ENCODE data around the gene LCLAT1.

LCLAT1 gene

GRCh38 chr2:30514848-30515435 lies 67.9 kb downstream of the LCLAT1 start:
- no peak for DNase-seq (ENCODE audit: low read depth, low spot score)

GRCh38 chr2:30516166-30516565 lies 69.1 kb downstream of the LCLAT1 start:
- DNase-seq (ENCODE audit: low read depth, low spot score): no peak

- DNase-seq (ENCODE audit: low read depth, low spot score): no peak
Observed at GRCh38 chr2:30519796-30520195, 72.8 kb downstream of the LCLAT1 start.

- no peak for DNase-seq (ENCODE audit: low read depth, low spot score)
Observed at GRCh38 chr2:30522421-30522820, 75.4 kb downstream of the LCLAT1 start.

- DNase-seq (ENCODE audit: low read depth, low spot score): no peak
Observed at GRCh38 chr2:30527411-30527810, 80.4 kb downstream of the LCLAT1 start.

- DNase-seq (ENCODE audit: low read depth, low spot score): no peak
Observed at GRCh38 chr2:30527859-30528258, 80.8 kb downstream of the LCLAT1 start.

GRCh38 chr2:30530346-30530745 lies 83.3 kb downstream of the LCLAT1 start:
- DNase-seq (ENCODE audit: low read depth, low spot score): no peak

- DNase-seq (ENCODE audit: low read depth, low spot score): no peak
Observed at GRCh38 chr2:30541680-30542079, 94.6 kb downstream of the LCLAT1 start.

GRCh38 chr2:30545875-30546274 lies 98.8 kb downstream of the LCLAT1 start:
- no peak for DNase-seq (ENCODE audit: low read depth, low spot score)

- no peak for DNase-seq (ENCODE audit: low read depth, low spot score)
Observed at GRCh38 chr2:30548386-30548785, 101.3 kb downstream of the LCLAT1 start.

GRCh38 chr2:30549096-30549495 lies 102.0 kb downstream of the LCLAT1 start:
- DNase-seq (ENCODE audit: low read depth, low spot score): no peak

GRCh38 chr2:30559544-30560275 lies 112.7 kb downstream of the LCLAT1 start:
- DNase-seq (ENCODE audit: low read depth, low spot score): no peak

- no peak for DNase-seq (ENCODE audit: low read depth, low spot score)
Observed at GRCh38 chr2:30561349-30561748, 114.3 kb downstream of the LCLAT1 start.

- no peak for DNase-seq (ENCODE audit: low read depth, low spot score)
Observed at GRCh38 chr2:30565851-30566358, 118.9 kb downstream of the LCLAT1 start.

GRCh38 chr2:30566631-30567030 lies 119.6 kb downstream of the LCLAT1 start:
- no peak for DNase-seq (ENCODE audit: low read depth, low spot score)

GRCh38 chr2:30567317-30567716 lies 120.3 kb downstream of the LCLAT1 start:
- DNase-seq (ENCODE audit: low read depth, low spot score): no peak

GRCh38 chr2:30569946-30570345 lies 122.9 kb downstream of the LCLAT1 start:
- DNase-seq (ENCODE audit: low read depth, low spot score): no peak

GRCh38 chr2:30577151-30577550 lies 130.1 kb downstream of the LCLAT1 start:
- no peak for DNase-seq (ENCODE audit: low read depth, low spot score)

- no peak for DNase-seq (ENCODE audit: low read depth, low spot score)
Observed at GRCh38 chr2:30580391-30580790, 133.3 kb downstream of the LCLAT1 start.

GRCh38 chr2:30582521-30582920 lies 135.5 kb downstream of the LCLAT1 start:
- DNase-seq (ENCODE audit: low read depth, low spot score): no peak

GRCh38 chr2:30583204-30583749 lies 136.2 kb downstream of the LCLAT1 start:
- DNase-seq (ENCODE audit: low read depth, low spot score): no peak

- no peak for DNase-seq (ENCODE audit: low read depth, low spot score)
Observed at GRCh38 chr2:30584116-30584515, 137.1 kb downstream of the LCLAT1 start.

GRCh38 chr2:30588994-30589393 lies 141.9 kb downstream of the LCLAT1 start:
- DNase-seq (ENCODE audit: low read depth, low spot score): no peak

All from smooth muscle cell of the brain vasculature (primary cell).